ENCODE results near the gene TIA1.
"Not testable (repeated sequence)": the region's sequence is repeated elsewhere in the genome, so short reads cannot be mapped to it uniquely, and the experiment has no call there.

The TIA1 gene

GRCh38 chr2:70211595-70211994 lies 36.8 kb downstream of the TIA1 start:
- peaks cover 7% of the 10 kb centered on the region for H3K36me3 ChIP-seq (ENCODE audit: control insufficient read depth, insufficient read depth, low read length)
- no peak overlapping the region for H3K27ac ChIP-seq (ENCODE audit: low read depth, low read length)
- no peaks in the 10 kb centered on the region for H3K27me3 ChIP-seq (ENCODE audit: control insufficient read depth, insufficient read depth, low read length)
- no peaks in the 10 kb centered on the region for H3K4me1 ChIP-seq (ENCODE audit: control insufficient read depth, insufficient read depth, low read length)
- H3K4me3 ChIP-seq (ENCODE audit: low read length), result no peak overlapping the region
- no peak overlapping the region for H3K9ac ChIP-seq (ENCODE audit: low read length)

- no peaks in the 10 kb centered on the region for H3K4me1 ChIP-seq (ENCODE audit: control insufficient read depth, insufficient read depth, low read length)
- no peaks in the 10 kb centered on the region for H3K27me3 ChIP-seq (ENCODE audit: control insufficient read depth, insufficient read depth, low read length)
- no peak overlapping the region for H3K27ac ChIP-seq (ENCODE audit: low read depth, low read length)
- peaks cover 3% of the 10 kb centered on the region for H3K36me3 ChIP-seq (ENCODE audit: control insufficient read depth, insufficient read depth, low read length)
- H3K4me3 ChIP-seq (ENCODE audit: low read length), result no peak overlapping the region
- no peak overlapping the region for H3K9ac ChIP-seq (ENCODE audit: low read length)
Observed at GRCh38 chr2:70204452-70204851, 44.0 kb downstream of the TIA1 start.

GRCh38 chr2:70203086-70203485 lies 45.3 kb downstream of the TIA1 start:
- H3K36me3 ChIP-seq (ENCODE audit: control insufficient read depth, insufficient read depth, low read length), result no peaks in the 10 kb centered on the region
- H3K4me3 ChIP-seq (ENCODE audit: low read length), result no peak overlapping the region
- no peak overlapping the region for H3K9ac ChIP-seq (ENCODE audit: low read length)
- no peak overlapping the region for H3K27ac ChIP-seq (ENCODE audit: low read depth, low read length)
- H3K27me3 ChIP-seq (ENCODE audit: control insufficient read depth, insufficient read depth, low read length), result no peaks in the 10 kb centered on the region
- H3K4me1 ChIP-seq (ENCODE audit: control insufficient read depth, insufficient read depth, low read length), result no peaks in the 10 kb centered on the region

DNA sequence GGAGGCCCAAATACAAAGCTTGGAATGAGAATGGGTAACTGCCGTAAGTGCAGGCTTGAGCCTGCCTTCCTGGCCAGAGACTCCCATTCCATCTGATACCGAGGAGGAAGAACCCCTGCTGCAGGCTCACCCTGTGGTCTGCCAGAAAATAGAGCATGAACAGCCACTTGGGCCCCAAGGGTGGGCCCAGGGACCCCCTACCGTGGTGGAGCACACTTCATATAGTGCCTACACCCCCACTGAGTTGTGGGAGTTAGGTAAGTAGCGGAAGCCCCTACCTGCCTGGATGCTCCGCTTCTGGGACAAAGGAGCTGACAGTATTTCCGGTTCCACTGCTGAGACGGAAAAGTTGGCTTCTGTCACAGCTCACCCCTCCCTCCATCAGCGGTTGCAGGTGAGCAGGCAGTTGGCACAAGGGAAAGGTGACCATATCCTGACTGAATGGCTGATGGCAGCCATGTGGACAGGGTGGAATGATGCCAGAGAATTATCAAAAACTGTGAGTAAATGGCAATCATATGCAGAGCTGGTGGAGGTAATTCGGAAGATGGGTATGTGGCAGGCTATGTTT lies 46.1 kb downstream of the TIA1 start:
- no peaks in the 10 kb centered on the region for H3K36me3 ChIP-seq (ENCODE audit: control insufficient read depth, insufficient read depth, low read length)
- no peak overlapping the region for H3K27ac ChIP-seq (ENCODE audit: low read depth, low read length)
- H3K4me3 ChIP-seq (ENCODE audit: low read length), result no peak overlapping the region
- H3K27me3 ChIP-seq (ENCODE audit: control insufficient read depth, insufficient read depth, low read length), result no peaks in the 10 kb centered on the region
- H3K9ac ChIP-seq (ENCODE audit: low read length), result no peak overlapping the region
- no peaks in the 10 kb centered on the region for H3K4me1 ChIP-seq (ENCODE audit: control insufficient read depth, insufficient read depth, low read length)

DNA sequence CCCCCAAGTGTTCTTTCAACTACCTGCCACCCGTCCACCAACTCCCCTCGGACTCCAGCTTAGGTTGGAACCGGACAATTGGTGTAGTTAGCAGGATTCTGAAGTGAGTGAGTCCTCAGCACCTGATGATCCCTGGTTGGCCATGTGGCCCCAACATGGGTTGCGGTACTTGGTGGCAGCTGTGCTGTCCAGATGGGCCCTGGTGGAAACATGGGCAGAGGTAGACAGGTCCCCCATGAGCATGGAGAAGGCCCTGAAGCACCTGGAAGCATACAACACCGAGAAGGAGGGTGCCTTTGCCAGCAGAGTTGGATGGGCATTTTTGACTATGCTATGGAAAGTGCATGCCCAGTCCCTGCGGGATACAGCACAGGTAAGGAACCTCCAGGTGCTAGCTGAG lies 46.6 kb downstream of the TIA1 start:
- H3K27ac ChIP-seq (ENCODE audit: low read depth, low read length), result no peak overlapping the region
- H3K27me3 ChIP-seq (ENCODE audit: control insufficient read depth, insufficient read depth, low read length), result no peaks in the 10 kb centered on the region
- H3K9ac ChIP-seq (ENCODE audit: low read length), result no peak overlapping the region
- no peaks in the 10 kb centered on the region for H3K36me3 ChIP-seq (ENCODE audit: control insufficient read depth, insufficient read depth, low read length)
- no peak overlapping the region for H3K4me3 ChIP-seq (ENCODE audit: low read length)
- no peaks in the 10 kb centered on the region for H3K4me1 ChIP-seq (ENCODE audit: control insufficient read depth, insufficient read depth, low read length)

- no peak overlapping the region for H3K4me3 ChIP-seq (ENCODE audit: low read length)
- H3K27ac ChIP-seq (ENCODE audit: low read depth, low read length), result no peak overlapping the region
- no peaks in the 10 kb centered on the region for H3K27me3 ChIP-seq (ENCODE audit: control insufficient read depth, insufficient read depth, low read length)
- no peak overlapping the region for H3K9ac ChIP-seq (ENCODE audit: low read length)
- H3K4me1 ChIP-seq (ENCODE audit: control insufficient read depth, insufficient read depth, low read length), result no peaks in the 10 kb centered on the region
- H3K36me3 ChIP-seq (ENCODE audit: control insufficient read depth, insufficient read depth, low read length), result no peaks in the 10 kb centered on the region
Observed at GRCh38 chr2:70201225-70201768, 47.1 kb downstream of the TIA1 start.

DNA sequence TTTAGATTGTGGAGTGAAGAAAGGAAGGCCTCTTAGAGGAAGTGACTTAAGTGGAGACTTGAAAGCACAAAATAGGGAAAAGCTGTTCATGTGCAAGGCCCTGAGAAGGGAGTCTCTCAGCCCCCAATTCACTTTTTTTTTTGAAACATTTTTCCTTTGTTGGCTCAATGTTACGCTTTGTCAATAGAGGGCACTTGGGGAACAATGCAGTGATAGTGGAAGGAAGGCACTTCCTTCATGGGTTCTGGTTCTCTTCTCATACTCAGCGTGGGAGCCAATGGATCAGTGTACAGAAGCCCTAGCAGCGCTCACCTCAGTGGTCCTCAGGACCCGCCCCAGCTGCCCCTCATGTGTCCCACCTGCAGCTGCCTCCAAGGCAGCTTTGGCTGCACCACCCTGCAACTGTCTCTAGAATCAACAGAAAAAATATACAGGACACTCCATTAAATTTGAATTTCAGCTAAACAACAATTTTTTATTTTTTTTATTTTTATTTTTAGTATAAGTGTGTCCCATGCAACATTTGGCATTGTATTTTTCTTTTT lies 49.0 kb downstream of the TIA1 start:
- Histone ChIP-seq H3K4me3 (ENCODE audit: low read length) (no peak overlapping the region), H3K36me3 (ENCODE audit: control insufficient read depth, insufficient read depth, low read length) (no peaks in the 10 kb centered on the region), H3K4me1 (ENCODE audit: control insufficient read depth, insufficient read depth, low read length) (no peaks in the 10 kb centered on the region)

GRCh38 chr2:70192516-70192915 lies 55.9 kb downstream of the TIA1 start:
- Histone ChIP-seq H3K4me3 (ENCODE audit: low read length) (no peak overlapping the region), H3K4me1 (ENCODE audit: control insufficient read depth, insufficient read depth, low read length) (peaks cover 3% of the 10 kb centered on the region), H3K36me3 (ENCODE audit: control insufficient read depth, insufficient read depth, low read length) (no peaks in the 10 kb centered on the region), H3K9ac (ENCODE audit: low read length) (no peak overlapping the region), H3K27me3 (ENCODE audit: control insufficient read depth, insufficient read depth, low read length) (no peaks in the 10 kb centered on the region), H3K27ac (ENCODE audit: low read depth, low read length) (no peak overlapping the region)

More for the DNA sequence above, 49.0 kb downstream of the TIA1 start:
- Histone ChIP-seq H3K9ac (ENCODE audit: low read length) (no peak overlapping the region), H3K27me3 (ENCODE audit: control insufficient read depth, insufficient read depth, low read length) (no peaks in the 10 kb centered on the region), H3K27ac (ENCODE audit: low read depth, low read length) (no peak overlapping the region)

DNA sequence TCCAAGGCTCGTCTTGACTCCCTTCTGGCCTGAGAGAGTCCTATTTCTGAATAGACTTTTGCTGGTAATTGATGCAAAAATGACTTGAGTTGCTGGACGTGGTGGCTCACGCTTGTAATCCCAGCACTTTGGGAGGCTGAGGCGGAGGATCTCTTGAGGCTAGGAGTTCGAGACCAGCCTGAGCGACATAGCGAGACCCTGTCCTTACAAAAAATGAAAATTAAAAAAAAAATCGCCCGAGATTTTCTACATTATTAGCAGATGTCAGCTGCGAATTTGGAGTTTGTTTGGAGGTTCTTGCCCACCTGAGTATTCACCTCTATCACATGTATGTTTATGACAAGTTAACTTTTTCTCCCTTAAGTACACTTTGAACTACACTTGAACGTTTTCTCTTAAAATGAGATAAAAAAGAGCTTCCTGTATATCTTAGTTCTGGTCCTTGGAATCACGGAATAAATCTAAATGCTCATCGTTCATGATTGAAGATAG lies 57.1 kb downstream of the TIA1 start:
- peaks cover 3% of the 10 kb centered on the region for H3K4me1 ChIP-seq (ENCODE audit: control insufficient read depth, insufficient read depth, low read length)
- H3K9ac ChIP-seq (ENCODE audit: low read length), result peak overlapping the region; percentile 86
- no peaks in the 10 kb centered on the region for H3K36me3 ChIP-seq (ENCODE audit: control insufficient read depth, insufficient read depth, low read length)
- H3K4me3 ChIP-seq (ENCODE audit: low read length), result peak overlapping the region; percentile 90
- H3K27me3 ChIP-seq (ENCODE audit: control insufficient read depth, insufficient read depth, low read length), result no peaks in the 10 kb centered on the region
- peak overlapping the region; percentile 99 for H3K27ac ChIP-seq (ENCODE audit: low read depth, low read length)

DNA sequence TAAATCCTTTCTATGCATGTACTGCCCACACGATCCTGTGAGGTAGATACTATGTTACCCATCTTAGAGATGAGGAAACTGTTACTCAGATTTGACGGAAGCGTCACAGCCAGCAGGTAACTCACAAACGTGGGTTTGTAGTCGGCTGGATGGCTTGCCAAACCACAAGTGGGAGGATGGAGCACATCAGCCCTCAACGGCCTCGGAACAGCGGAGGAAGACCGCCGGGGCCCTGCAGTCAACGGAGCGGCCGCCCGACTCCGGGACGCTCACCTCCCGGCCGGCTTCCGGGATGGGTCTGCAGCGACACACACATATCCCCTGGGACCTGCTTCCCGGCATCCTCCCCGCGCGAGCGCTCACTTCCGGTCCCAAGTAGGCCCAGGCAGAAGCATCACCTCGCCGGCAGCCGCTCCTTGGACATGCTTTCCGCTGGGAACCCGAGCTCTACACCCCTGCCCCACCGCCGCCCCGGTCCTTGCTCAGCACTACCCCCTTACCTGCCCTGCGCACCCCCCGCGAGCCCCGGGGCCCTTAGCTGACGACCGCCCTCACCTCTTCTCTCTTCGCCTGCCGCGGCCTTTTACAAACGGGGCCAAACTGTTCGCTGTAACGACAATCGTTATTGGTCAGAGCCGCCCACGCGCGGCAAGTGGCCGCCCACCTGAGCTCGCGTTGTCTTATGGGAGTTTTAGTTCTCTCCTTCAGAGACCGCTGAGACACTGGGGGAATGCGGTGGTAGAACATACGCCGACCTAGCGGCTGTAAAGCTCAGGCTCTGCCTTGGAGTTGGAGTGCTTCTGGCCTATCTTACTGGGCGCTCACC lies 57.8 kb downstream of the TIA1 start, which contains the start of gene C2orf42:
Gene C2orf42 (minus strand): TSS at position 602 of the 826 bp plus-strand sequence. CDS start 9,034 bp downstream, outside the sequence.
- peaks cover 3% of the 10 kb centered on the region for H3K4me1 ChIP-seq (ENCODE audit: control insufficient read depth, insufficient read depth, low read length)
- peak within 1 kb of the TSS; percentile 86 for H3K9ac ChIP-seq (ENCODE audit: low read length)
- H3K27ac ChIP-seq (ENCODE audit: low read depth, low read length), result peak within 1 kb of the TSS; percentile 99
- no peaks in the 10 kb centered on the region for H3K36me3 ChIP-seq (ENCODE audit: control insufficient read depth, insufficient read depth, low read length)
- H3K4me3 ChIP-seq (ENCODE audit: low read length), result peak within 1 kb of the TSS; percentile 90
- H3K27me3 ChIP-seq (ENCODE audit: control insufficient read depth, insufficient read depth, low read length), result no peaks in the 10 kb centered on the region

DNA sequence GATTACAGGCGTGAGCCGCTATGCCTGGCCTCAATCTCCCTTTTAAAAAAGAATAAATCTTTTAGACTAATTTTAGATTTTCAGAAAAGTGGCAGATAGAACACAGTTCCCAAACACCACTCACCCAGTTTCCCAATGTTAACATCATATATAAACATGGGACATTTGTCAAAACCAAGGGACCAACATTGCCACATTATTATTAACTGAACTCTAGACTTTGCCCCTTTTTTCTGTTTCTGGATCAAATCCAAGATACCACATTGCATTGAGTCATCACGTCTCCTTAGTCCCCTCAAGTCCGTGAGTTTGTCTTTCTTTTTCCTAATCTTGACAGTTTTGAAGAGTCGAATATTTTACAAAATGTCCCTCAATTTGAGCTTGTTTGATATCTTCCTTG lies 60.0 kb downstream of the TIA1 start:
- Histone ChIP-seq H3K9ac (ENCODE audit: low read length) (no peak overlapping the region), H3K27me3 (ENCODE audit: control insufficient read depth, insufficient read depth, low read length) (no peaks in the 10 kb centered on the region), H3K4me3 (ENCODE audit: low read length) (no peak overlapping the region), H3K36me3 (ENCODE audit: control insufficient read depth, insufficient read depth, low read length) (no peaks in the 10 kb centered on the region), H3K4me1 (ENCODE audit: control insufficient read depth, insufficient read depth, low read length) (peaks cover 3% of the 10 kb centered on the region), H3K27ac (ENCODE audit: low read depth, low read length) (no peak overlapping the region)

- not testable (repeated sequence) for H3K9ac ChIP-seq (ENCODE audit: low read length); H3K4me3 ChIP-seq (ENCODE audit: low read length); H3K36me3 ChIP-seq (ENCODE audit: control insufficient read depth, insufficient read depth, low read length); H3K27ac ChIP-seq (ENCODE audit: low read depth, low read length); H3K4me1 ChIP-seq (ENCODE audit: control insufficient read depth, insufficient read depth, low read length); H3K27me3 ChIP-seq (ENCODE audit: control insufficient read depth, insufficient read depth, low read length)
Observed at GRCh38 chr2:70187170-70187569, 61.3 kb downstream of the TIA1 start.

All from rectal smooth muscle tissue (tissue), 1 donor.